GM12891 (cell line): ENCODE results near the gene BCAR3.

Source experiments
- POLR2A ChIP-seq: IDR thresholded peaks from 2 replicates; pipeline ENCODE4 v1.6.1; 2011; ENCODE audit warnings: low read depth, low read length, control low read depth
- POLR2AphosphoS5 ChIP-seq: IDR thresholded peaks from 2 replicates; pipeline ENCODE4 v1.6.1; 2011; ENCODE audit warnings: low read depth, low read length, control low read depth
- POU2F2 ChIP-seq: IDR thresholded peaks from 2 replicates; pipeline ENCODE4 v1.6.1; 2011; ENCODE audit warnings: low read depth, mild to moderate bottlenecking, control low read depth, low read length, moderate library complexity
- SPI1 ChIP-seq: IDR thresholded peaks from 2 replicates; pipeline ENCODE4 v1.6.1; 2011; ENCODE audit warnings: low read depth, low read length, control low read depth
- TAF1 ChIP-seq: IDR thresholded peaks from 2 replicates; pipeline ENCODE4 v1.6.1; 2011; ENCODE audit warnings: low read depth, low read length, control low read depth

- TF ChIP-seq POLR2AphosphoS5 = no peak
- no peak for TF ChIP-seq POLR2A
- no peak for TF ChIP-seq TAF1
- no peak for TF ChIP-seq SPI1
- no peak for TF ChIP-seq POU2F2
Observed at GRCh38 chr1:93588206-93588605, 93.4 kb downstream of the BCAR3 start.
